ENCODE results near the gene NLGN1.

The NLGN1 gene

DNA sequence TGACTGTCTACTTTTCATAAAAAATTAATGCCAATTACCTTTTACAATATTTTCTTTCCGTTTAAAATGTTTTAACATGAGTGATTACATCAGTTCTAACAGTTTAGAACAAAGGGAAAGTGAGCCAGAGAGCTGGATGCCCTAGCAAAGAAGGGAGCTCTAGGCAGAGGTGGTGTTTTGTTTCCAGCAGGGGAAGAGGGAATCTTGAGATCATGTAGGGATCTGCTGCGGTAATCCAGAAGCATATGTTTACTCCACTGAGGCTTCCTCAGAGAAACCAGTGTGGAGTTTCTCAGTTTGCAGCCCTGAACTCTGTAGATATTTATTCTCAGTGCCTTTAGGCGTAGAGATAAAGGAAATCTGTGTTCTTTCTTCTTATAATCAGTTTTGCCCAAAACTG lies 399.3 kb downstream of the NLGN1 start:
- H3K36me3 ChIP-seq (ENCODE audit: insufficient read depth, low read length) = no peaks in the 10 kb centered on the region
- H3K9ac ChIP-seq (ENCODE audit: low read depth, low read length) = no peak overlapping the region
- no peak overlapping the region for H3K27ac ChIP-seq (ENCODE audit: low read depth, low read length)
- H3K9me3 ChIP-seq (ENCODE audit: insufficient read depth, low read depth, low read length) = no peaks in the 10 kb centered on the region
- peaks cover 54% of the 10 kb centered on the region for H3K4me1 ChIP-seq (ENCODE audit: insufficient read depth, low read length)
- no peaks in the 10 kb centered on the region for H3K27me3 ChIP-seq (ENCODE audit: insufficient read depth, low read length)
- no peak overlapping the region for H3K4me3 ChIP-seq (ENCODE audit: low read length)
- WGBS = 76% methylated on average over 2 of the region's 3 CpGs

- Histone ChIP-seq H3K9ac (ENCODE audit: low read depth, low read length) (no peak overlapping the region), H3K4me3 (ENCODE audit: low read length) (no peak overlapping the region), H3K9me3 (ENCODE audit: insufficient read depth, low read depth, low read length) (no peaks in the 10 kb centered on the region), H3K36me3 (ENCODE audit: insufficient read depth, low read length) (no peaks in the 10 kb centered on the region), H3K27me3 (ENCODE audit: insufficient read depth, low read length) (no peaks in the 10 kb centered on the region), H3K27ac (ENCODE audit: low read depth, low read length) (peak overlapping the region; percentile 2; the same call in 1 of the 2 replicates), H3K4me1 (ENCODE audit: insufficient read depth, low read length) (peaks cover 54% of the 10 kb centered on the region)
- WGBS = 25% methylated on average over 1 of the region's 4 CpGs
Measured at GRCh38 chr3:173799060-173799816, 401.7 kb downstream of the NLGN1 start.

DNA sequence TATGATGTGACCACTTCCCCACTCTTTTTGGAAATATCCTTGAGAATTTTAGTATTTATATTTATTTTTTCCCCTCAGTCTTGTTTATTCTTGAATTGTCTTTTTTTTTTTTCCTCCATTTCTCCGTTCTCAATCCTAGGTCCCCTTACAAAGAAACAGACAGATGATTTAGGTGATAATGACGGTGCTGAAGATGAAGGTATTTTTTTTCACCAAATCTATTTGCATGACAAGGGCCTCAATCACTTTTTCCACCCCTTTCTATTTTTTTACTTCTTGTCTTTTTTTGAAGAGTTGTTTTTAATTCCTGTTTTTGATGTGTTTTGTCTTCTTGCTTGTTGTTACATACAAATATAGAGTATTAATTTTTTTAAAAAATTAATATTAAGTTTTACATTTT lies 402.6 kb downstream of the NLGN1 start:
- H3K27ac ChIP-seq (ENCODE audit: low read depth, low read length) = peak overlapping the region; percentile 2; the same call in 1 of the 2 replicates
- no CpG with 5 or more reads among the region's 2 CpGs for WGBS
- H3K4me1 ChIP-seq (ENCODE audit: insufficient read depth, low read length) = peaks cover 54% of the 10 kb centered on the region
- H3K4me3 ChIP-seq (ENCODE audit: low read length) = no peak overlapping the region
- H3K9ac ChIP-seq (ENCODE audit: low read depth, low read length) = no peak overlapping the region
- H3K36me3 ChIP-seq (ENCODE audit: insufficient read depth, low read length) = no peaks in the 10 kb centered on the region
- no peaks in the 10 kb centered on the region for H3K9me3 ChIP-seq (ENCODE audit: insufficient read depth, low read depth, low read length)
- no peaks in the 10 kb centered on the region for H3K27me3 ChIP-seq (ENCODE audit: insufficient read depth, low read length)

DNA sequence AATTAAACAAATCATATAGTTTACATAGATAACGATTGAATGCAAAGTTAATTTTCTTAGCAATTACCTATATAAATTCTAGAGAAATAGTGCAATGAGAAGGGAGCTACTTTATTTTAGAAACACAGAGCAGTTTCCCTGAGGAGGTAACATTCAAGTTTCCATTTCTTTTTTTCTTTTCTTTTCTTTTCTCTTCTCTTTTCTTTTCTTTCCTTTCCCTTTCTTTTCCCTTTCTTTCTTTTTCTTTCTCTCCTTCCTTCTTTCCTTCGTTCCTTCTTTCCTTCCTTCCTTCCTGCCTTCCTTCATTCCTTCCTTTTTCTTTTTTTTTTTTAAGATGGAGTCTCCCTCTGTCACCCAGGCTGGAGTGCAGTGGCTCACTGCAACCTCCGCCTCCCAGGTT lies 417.3 kb downstream of the NLGN1 start:
- Histone ChIP-seq H3K4me3 (ENCODE audit: low read length) (no peak overlapping the region), H3K27me3 (ENCODE audit: insufficient read depth, low read length) (no peaks in the 10 kb centered on the region), H3K36me3 (ENCODE audit: insufficient read depth, low read length) (no peaks in the 10 kb centered on the region), H3K27ac (ENCODE audit: low read depth, low read length) (no peak overlapping the region), H3K9ac (ENCODE audit: low read depth, low read length) (no peak overlapping the region), H3K4me1 (ENCODE audit: insufficient read depth, low read length) (peaks cover 36% of the 10 kb centered on the region), H3K9me3 (ENCODE audit: insufficient read depth, low read depth, low read length) (no peaks in the 10 kb centered on the region)
- WGBS = 90% methylated on average over 2 of the region's 3 CpGs

DNA sequence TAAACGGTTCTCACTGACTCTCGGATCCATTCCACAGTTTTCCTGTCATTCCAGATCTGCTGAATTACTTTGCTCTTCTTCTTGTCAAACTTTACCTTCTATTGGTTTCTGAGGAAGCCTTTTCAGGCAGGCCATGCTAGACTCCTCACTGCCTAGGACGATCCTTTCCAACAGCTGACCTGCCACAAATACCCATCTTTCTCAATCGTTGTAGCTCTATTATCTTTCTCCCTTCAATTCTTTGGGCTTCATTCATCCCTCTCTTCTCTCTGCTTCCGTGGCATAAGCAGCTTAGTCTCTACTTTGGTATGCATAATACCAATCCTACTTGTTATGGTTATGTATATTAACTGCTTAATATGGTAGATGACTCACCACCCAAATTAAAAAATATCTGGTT lies 421.8 kb downstream of the NLGN1 start:
- 78% methylated on average over 5 of the region's 5 CpGs for WGBS
- Histone ChIP-seq H3K4me1 (ENCODE audit: insufficient read depth, low read length) (peaks cover 46% of the 10 kb centered on the region), H3K4me3 (ENCODE audit: low read length) (no peak overlapping the region), H3K27ac (ENCODE audit: low read depth, low read length) (peak overlapping the region; percentile 8; the same call in 1 of the 2 replicates), H3K36me3 (ENCODE audit: insufficient read depth, low read length) (no peaks in the 10 kb centered on the region), H3K9ac (ENCODE audit: low read depth, low read length) (no peak overlapping the region), H3K9me3 (ENCODE audit: insufficient read depth, low read depth, low read length) (no peaks in the 10 kb centered on the region), H3K27me3 (ENCODE audit: insufficient read depth, low read length) (no peaks in the 10 kb centered on the region)

DNA sequence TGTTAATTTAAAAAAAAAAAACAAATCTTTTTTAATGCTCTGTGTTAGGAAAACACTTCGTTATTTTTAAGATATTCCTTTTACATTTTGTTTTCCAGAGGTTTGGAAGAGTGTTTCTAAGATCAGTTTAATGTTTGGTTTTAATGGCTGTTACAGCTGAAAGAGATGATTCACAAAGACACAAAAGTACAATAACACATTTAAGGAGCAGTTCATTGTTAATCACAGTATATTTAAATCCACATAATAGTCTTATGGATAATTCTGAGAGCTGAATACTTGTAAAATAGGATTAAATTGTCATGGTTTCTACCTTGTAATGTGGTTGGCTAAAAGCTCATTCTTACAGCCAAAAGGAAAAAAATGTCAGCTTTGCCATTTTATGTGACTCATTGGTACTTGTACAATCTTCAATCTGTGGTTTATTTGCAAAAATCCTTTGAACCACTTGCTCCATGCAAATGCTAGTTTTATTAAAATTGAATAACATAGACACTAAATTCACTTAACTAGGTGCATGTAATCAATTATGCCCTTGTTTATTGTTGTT lies 426.4 kb downstream of the NLGN1 start:
- Histone ChIP-seq H3K27me3 (ENCODE audit: insufficient read depth, low read length) (no peaks in the 10 kb centered on the region), H3K4me1 (ENCODE audit: insufficient read depth, low read length) (peaks cover 18% of the 10 kb centered on the region), H3K9me3 (ENCODE audit: insufficient read depth, low read depth, low read length) (no peaks in the 10 kb centered on the region), H3K27ac (ENCODE audit: low read depth, low read length) (no peak overlapping the region), H3K9ac (ENCODE audit: low read depth, low read length) (no peak overlapping the region), H3K4me3 (ENCODE audit: low read length) (no peak overlapping the region), H3K36me3 (ENCODE audit: insufficient read depth, low read length) (no peaks in the 10 kb centered on the region)
- no CpG with 5 or more reads among the region's 1 CpG for WGBS

- Histone ChIP-seq H3K9me3 (ENCODE audit: insufficient read depth, low read depth, low read length) (no peaks in the 10 kb centered on the region), H3K36me3 (ENCODE audit: insufficient read depth, low read length) (no peaks in the 10 kb centered on the region), H3K27me3 (ENCODE audit: insufficient read depth, low read length) (no peaks in the 10 kb centered on the region), H3K27ac (ENCODE audit: low read depth, low read length) (no peak overlapping the region), H3K4me3 (ENCODE audit: low read length) (no peak overlapping the region), H3K4me1 (ENCODE audit: insufficient read depth, low read length) (peaks cover 3% of the 10 kb centered on the region; the same call in 1 of the 2 replicates), H3K9ac (ENCODE audit: low read depth, low read length) (no peak overlapping the region)
- WGBS = 93% methylated on average over 1 of the region's 1 CpG
Measured at GRCh38 chr3:173825730-173826129, 428.2 kb downstream of the NLGN1 start.

DNA sequence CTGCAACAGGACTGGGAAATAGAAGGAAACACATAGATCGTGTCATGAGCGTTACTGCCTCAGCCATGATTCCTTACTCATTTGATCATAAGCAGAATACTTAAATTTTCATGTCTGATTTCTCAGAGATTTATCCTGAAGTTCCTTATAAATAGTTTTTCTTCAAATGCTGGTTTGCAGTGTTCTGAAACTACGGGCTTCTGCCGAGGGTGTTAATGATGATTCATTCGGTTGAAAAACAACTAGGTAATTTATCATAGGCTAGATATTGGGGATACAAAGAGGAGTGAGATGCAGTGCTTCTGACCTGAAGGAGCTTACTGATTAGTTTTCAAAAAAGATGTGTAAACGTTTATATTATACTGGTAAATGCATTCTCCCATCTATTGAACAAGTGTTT lies 428.9 kb downstream of the NLGN1 start:
- Histone ChIP-seq H3K4me3 (ENCODE audit: low read length) (no peak overlapping the region), H3K27me3 (ENCODE audit: insufficient read depth, low read length) (no peaks in the 10 kb centered on the region), H3K9me3 (ENCODE audit: insufficient read depth, low read depth, low read length) (no peaks in the 10 kb centered on the region), H3K4me1 (ENCODE audit: insufficient read depth, low read length) (0 out of 2 replicates have a peak, but pooled peaks cover 3% of the 10 kb centered on the region), H3K36me3 (ENCODE audit: insufficient read depth, low read length) (no peaks in the 10 kb centered on the region), H3K9ac (ENCODE audit: low read depth, low read length) (no peak overlapping the region), H3K27ac (ENCODE audit: low read depth, low read length) (no peak overlapping the region)
- WGBS = 79% methylated on average over 6 of the region's 6 CpGs

DNA sequence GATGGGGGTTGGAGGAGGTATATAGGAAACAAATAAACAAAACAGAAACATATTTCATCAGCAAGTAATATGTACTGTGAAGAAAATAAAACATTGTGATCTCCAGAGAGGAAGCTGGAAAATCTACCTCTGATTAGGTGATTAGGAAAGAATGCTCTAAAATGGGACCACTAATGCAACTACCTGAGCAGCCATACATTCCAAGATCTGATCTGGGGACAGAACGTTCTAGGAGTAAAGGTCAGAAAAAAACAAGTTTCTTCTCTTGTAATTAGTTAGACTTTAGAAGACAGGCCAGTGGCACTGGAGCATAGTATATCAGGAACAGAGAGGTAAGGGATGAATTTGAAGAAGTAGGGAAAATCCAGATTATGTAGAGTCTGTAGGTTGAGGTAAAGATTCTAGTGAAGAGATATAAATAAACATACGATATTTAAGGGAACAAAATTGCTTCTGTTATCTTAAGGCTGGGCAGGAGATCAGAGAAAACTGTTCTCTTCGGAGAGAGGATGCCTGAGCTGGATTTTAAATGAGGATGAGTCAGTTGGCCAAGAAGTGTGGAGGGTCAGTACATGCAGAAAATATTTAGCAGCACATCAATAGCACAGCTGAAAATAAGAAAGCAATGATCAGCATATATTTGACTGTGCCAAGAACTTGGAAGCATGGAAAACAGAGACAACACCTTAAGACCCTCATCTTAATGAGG lies 429.5 kb downstream of the NLGN1 start:
- Histone ChIP-seq H3K4me3 (ENCODE audit: low read length) (no peak overlapping the region), H3K36me3 (ENCODE audit: insufficient read depth, low read length) (no peaks in the 10 kb centered on the region), H3K4me1 (ENCODE audit: insufficient read depth, low read length) (0 out of 2 replicates have a peak, but pooled peaks cover 3% of the 10 kb centered on the region), H3K27me3 (ENCODE audit: insufficient read depth, low read length) (no peaks in the 10 kb centered on the region), H3K9ac (ENCODE audit: low read depth, low read length) (no peak overlapping the region), H3K9me3 (ENCODE audit: insufficient read depth, low read depth, low read length) (no peaks in the 10 kb centered on the region), H3K27ac (ENCODE audit: low read depth, low read length) (no peak overlapping the region)
- 93% methylated on average over 3 of the region's 3 CpGs for WGBS

- 83% methylated on average over 3 of the region's 4 CpGs for WGBS
- no peak overlapping the region for H3K9ac ChIP-seq (ENCODE audit: low read depth, low read length)
- H3K9me3 ChIP-seq (ENCODE audit: insufficient read depth, low read depth, low read length) = no peaks in the 10 kb centered on the region
- no peak overlapping the region for H3K4me3 ChIP-seq (ENCODE audit: low read length)
- H3K4me1 ChIP-seq (ENCODE audit: insufficient read depth, low read length) = 0 out of 2 replicates have a peak, but pooled peaks cover 3% of the 10 kb centered on the region
- no peaks in the 10 kb centered on the region for H3K27me3 ChIP-seq (ENCODE audit: insufficient read depth, low read length)
- no peaks in the 10 kb centered on the region for H3K36me3 ChIP-seq (ENCODE audit: insufficient read depth, low read length)
- no peak overlapping the region for H3K27ac ChIP-seq (ENCODE audit: low read depth, low read length)
Measured at GRCh38 chr3:173838644-173839043, 441.1 kb downstream of the NLGN1 start.

DNA sequence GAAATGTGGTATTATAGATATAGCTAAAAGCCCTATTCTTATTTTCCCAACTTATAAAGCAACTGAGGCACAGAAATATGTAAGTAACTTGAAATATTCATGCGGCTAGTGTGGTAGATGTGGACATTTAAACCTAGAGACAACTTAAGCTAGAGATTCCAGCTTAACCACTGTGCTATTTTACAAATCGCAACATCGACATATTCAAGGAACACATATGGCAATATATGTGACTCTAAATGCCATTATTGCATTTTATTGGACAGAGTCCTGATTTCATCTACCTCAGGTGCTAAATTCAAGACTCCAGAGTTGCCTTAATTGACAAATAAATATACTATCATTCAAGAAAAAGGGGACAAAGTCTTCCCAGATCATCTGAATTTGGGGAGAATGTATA lies 442.3 kb downstream of the NLGN1 start:
- no peaks in the 10 kb centered on the region for H3K9me3 ChIP-seq (ENCODE audit: insufficient read depth, low read depth, low read length)
- 0 out of 2 replicates have a peak, but pooled peaks cover 2% of the 10 kb centered on the region for H3K4me1 ChIP-seq (ENCODE audit: insufficient read depth, low read length)
- WGBS = 45% methylated on average over 2 of the region's 3 CpGs
- no peak overlapping the region for H3K9ac ChIP-seq (ENCODE audit: low read depth, low read length)
- H3K27me3 ChIP-seq (ENCODE audit: insufficient read depth, low read length) = no peaks in the 10 kb centered on the region
- H3K27ac ChIP-seq (ENCODE audit: low read depth, low read length) = no peak overlapping the region
- no peaks in the 10 kb centered on the region for H3K36me3 ChIP-seq (ENCODE audit: insufficient read depth, low read length)
- H3K4me3 ChIP-seq (ENCODE audit: low read length) = no peak overlapping the region

All from HUES64 (cell line).